Type B pancreatic cell (in vitro differentiated cells): Measurements from ENCODE around the gene FDX1. TPM values are rescaled to one million over a fixed set of nuclear protein-coding genes. Genes with fewer than 3 reads are reported as not detected.
"Not testable (repeated sequence)": the region's sequence is repeated elsewhere in the genome, so short reads cannot be mapped to it uniquely, and the experiment has no call there.

Experiments
- DNase-seq: peaks from one replicate; pipeline ENCODE4 v3.0.0; 2021; ENCODE audit warnings: mixed read lengths; ENCODE audit not compliant: unreplicated experiment; ENCODE audit errors: extremely low spot score
- H3K27ac Mint-ChIP-seq: 2 replicates; pipeline ENCODE4 v1.8.0; 2021; ENCODE audit warnings: mild to moderate bottlenecking, mixed read lengths
- H3K27me3 Mint-ChIP-seq: 2 replicates; pipeline ENCODE4 v1.8.0; 2021; ENCODE audit warnings: mixed read lengths
- H3K36me3 Mint-ChIP-seq: 2 replicates; pipeline ENCODE4 v1.8.0; 2021; ENCODE audit warnings: mixed read lengths
- H3K4me1 Mint-ChIP-seq: one replicate; pipeline ENCODE4 v1.8.0; 2021; ENCODE audit warnings: mixed read lengths; ENCODE audit not compliant: unreplicated experiment
- H3K4me3 Mint-ChIP-seq: 2 replicates; pipeline ENCODE4 v1.8.0; 2021; ENCODE audit warnings: mild to moderate bottlenecking, mixed read lengths
- H3K9me3 Mint-ChIP-seq: 2 replicates; pipeline ENCODE4 v1.8.0; 2021; ENCODE audit warnings: mixed read lengths
- CTCF ChIP-seq: fragments of 200-600 bp; sonication (generic); conservative IDR thresholded peaks from 2 replicates; pipeline ENCODE4 v1.5.0; 2021; ENCODE audit warnings: antibody characterized with exemption, mild to moderate bottlenecking
- long read RNA-seq: library from polyadenylated mRNA; unstranded; transcript quantifications from one replicate; pipeline ENCODE4 v2.0.0, GENCODE V29; 2020
- total RNA-seq: library from RNA; stranded (reverse); gene quantifications from 2 replicates; pipeline ENCODE4 v1.2.1, GENCODE V29; 2021; ENCODE audit warnings: low replicate concordance

FDX1 gene
- 14.6 and 24.9 TPM in 2 replicates for total RNA-seq
- long read RNA-seq, transcript FDX1-201 (4 exons, 3,206 nt): major isoform, 5 of 8 reads
- long read RNA-seq, partial matches to known transcripts: 0 of 8 reads
- long read RNA-seq, other reads (novel, unspliced or antisense): 3 of 8 reads

- Mint-ChIP-seq H3K4me1 (peaks cover 53% of the 10 kb centered on the region), H3K27me3 (no peaks in the 10 kb centered on the region), H3K36me3 (no peaks in the 10 kb centered on the region), H3K27ac (peak within 1 kb of the TSS; percentile 98), H3K4me3 (peak within 1 kb of the TSS; percentile 99), H3K9me3 (no peaks in the 10 kb centered on the region)
- peak; percentile 81 for TF ChIP-seq CTCF
- DNase-seq: peak; percentile 91
Measured at GRCh38 chr11:110429731-110430266, at the start of gene FDX1. Gene FDX1 (plus strand): TSS chr11:110429948. CDS start chr11:110430121, 173 bp downstream.

GRCh38 chr11:110380836-110381622 lies 48.7 kb upstream of the FDX1 start:
- TF ChIP-seq CTCF: no peak
- Mint-ChIP-seq H3K27ac (no peak overlapping the region), H3K9me3 (no peaks in the 10 kb centered on the region), H3K4me1 (peaks cover 7% of the 10 kb centered on the region), H3K36me3 (no peaks in the 10 kb centered on the region), H3K4me3 (no peak overlapping the region), H3K27me3 (no peaks in the 10 kb centered on the region)
- no peak for DNase-seq

DNA sequence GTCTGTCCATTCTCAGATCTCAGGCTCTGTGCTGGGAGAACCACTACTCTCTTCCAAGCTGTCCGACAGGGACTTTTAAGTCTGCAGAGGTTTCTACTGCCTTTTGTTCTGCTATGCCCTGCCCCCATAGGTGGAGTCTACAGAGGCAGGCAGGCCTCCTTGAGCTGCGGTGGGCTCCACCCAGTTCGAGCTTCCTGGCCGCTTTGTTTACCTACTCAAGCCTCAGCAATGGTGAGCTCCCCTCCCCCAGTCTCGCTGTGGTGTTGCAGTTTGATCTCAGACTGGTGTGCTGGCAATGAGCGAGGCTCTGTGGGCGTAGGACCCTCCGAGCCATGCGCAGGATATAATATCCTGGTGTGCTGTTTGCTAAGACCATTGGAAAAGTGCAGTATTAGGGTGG lies 41.5 kb upstream of the FDX1 start:
- H3K27ac Mint-ChIP-seq, H3K27me3 Mint-ChIP-seq, H3K4me3 Mint-ChIP-seq, DNase-seq, H3K9me3 Mint-ChIP-seq, H3K4me1 Mint-ChIP-seq, H3K36me3 Mint-ChIP-seq: not testable (repeated sequence)

GRCh38 chr11:110389965-110390364 lies 39.8 kb upstream of the FDX1 start:
- H3K4me1 Mint-ChIP-seq: no peaks in the 10 kb centered on the region
- no peaks in the 10 kb centered on the region for H3K36me3 Mint-ChIP-seq
- DNase-seq: no peak
- H3K27ac Mint-ChIP-seq: no peak overlapping the region
- no peak overlapping the region for H3K4me3 Mint-ChIP-seq
- no peak for TF ChIP-seq CTCF
- H3K9me3 Mint-ChIP-seq: peaks cover 9% of the 10 kb centered on the region
- H3K27me3 Mint-ChIP-seq: no peaks in the 10 kb centered on the region

- H3K36me3 Mint-ChIP-seq: no peaks in the 10 kb centered on the region
- H3K9me3 Mint-ChIP-seq: peaks cover 14% of the 10 kb centered on the region
- no peak overlapping the region for H3K27ac Mint-ChIP-seq
- H3K4me1 Mint-ChIP-seq: no peaks in the 10 kb centered on the region
- TF ChIP-seq CTCF: no peak
- no peaks in the 10 kb centered on the region for H3K27me3 Mint-ChIP-seq
- no peak for DNase-seq
- no peak overlapping the region for H3K4me3 Mint-ChIP-seq
Measured at GRCh38 chr11:110392056-110392455, 37.7 kb upstream of the FDX1 start.

DNA sequence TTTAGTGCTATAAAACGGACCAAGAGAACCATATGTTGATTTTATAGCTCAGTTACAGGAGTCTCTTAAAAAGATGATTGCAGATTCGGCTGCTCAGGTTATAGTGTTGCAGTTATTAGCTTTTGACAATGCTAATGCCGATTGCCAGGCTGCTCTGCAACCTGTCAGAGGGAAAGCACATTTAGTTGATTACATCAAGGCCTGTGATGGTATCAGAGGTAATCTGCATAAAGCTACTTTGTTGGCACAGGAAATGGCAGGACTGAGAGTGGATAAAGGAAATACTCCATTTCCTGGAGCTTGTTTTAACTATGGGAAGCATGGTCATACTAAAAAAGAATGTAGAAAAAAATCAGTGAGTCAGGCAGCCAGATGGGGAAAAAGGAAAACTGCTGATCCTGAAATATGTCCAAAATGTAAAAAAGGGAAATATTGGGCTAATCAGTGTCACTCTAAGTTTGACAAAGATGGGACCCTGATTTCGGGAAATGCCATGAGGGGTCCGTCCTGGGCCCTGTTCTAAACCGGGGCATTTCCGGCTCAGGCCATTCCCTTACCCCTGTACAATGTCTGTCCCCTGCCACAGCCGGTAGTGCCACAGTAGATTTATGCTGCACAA lies 32.0 kb upstream of the FDX1 start:
- not testable (repeated sequence) for H3K27me3 Mint-ChIP-seq, H3K4me3 Mint-ChIP-seq, H3K36me3 Mint-ChIP-seq, H3K9me3 Mint-ChIP-seq, H3K4me1 Mint-ChIP-seq, H3K27ac Mint-ChIP-seq, DNase-seq

DNA sequence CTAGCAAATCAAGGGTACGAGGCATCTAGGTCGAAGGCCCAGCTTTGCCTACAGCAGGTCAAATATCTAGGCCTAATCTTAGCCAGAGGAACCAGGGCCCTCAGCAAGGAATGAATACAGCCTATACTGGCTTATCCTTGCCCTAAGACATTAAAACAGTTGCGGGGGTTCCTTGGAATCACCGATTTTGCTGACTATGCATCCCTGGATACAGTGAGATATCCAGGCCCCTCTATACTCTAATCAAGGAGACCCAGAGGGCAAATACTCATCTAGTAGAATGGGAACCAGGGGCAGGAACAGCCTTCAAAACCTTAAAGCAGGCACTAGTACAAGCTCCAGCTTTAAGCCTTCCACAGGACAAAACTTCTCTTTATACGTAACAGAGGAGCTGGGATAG lies 26.2 kb upstream of the FDX1 start:
- peaks cover 11% of the 10 kb centered on the region for H3K9me3 Mint-ChIP-seq
- H3K4me1 Mint-ChIP-seq, H3K36me3 Mint-ChIP-seq, DNase-seq, H3K27ac Mint-ChIP-seq, H3K4me3 Mint-ChIP-seq, H3K27me3 Mint-ChIP-seq: not testable (repeated sequence)

GRCh38 chr11:110405636-110406035 lies 24.1 kb upstream of the FDX1 start:
- Mint-ChIP-seq H3K27ac (peak overlapping the region; percentile 85), H3K9me3 (peaks cover 11% of the 10 kb centered on the region), H3K4me3 (peak overlapping the region; percentile 35)
- not testable (repeated sequence) for DNase-seq, H3K27me3 Mint-ChIP-seq, H3K36me3 Mint-ChIP-seq, H3K4me1 Mint-ChIP-seq
